ACHN (cell line): ENCODE data around the gene LTA.

ENCODE experiments used
- DNase-seq: peaks from one replicate; pipeline ENCODE4 v3.0.0-alpha.2; 2015
- in situ Hi-C: cut with HindIII; loops from 2 replicates; pipeline ENCODE4 v1.10.0; 2017; ENCODE audit warnings: low sequenced_read_pairs, low pct_ligation_motif_present, low pct_unique_long_range_greater_than_20kb

Gene LTA

DNA sequence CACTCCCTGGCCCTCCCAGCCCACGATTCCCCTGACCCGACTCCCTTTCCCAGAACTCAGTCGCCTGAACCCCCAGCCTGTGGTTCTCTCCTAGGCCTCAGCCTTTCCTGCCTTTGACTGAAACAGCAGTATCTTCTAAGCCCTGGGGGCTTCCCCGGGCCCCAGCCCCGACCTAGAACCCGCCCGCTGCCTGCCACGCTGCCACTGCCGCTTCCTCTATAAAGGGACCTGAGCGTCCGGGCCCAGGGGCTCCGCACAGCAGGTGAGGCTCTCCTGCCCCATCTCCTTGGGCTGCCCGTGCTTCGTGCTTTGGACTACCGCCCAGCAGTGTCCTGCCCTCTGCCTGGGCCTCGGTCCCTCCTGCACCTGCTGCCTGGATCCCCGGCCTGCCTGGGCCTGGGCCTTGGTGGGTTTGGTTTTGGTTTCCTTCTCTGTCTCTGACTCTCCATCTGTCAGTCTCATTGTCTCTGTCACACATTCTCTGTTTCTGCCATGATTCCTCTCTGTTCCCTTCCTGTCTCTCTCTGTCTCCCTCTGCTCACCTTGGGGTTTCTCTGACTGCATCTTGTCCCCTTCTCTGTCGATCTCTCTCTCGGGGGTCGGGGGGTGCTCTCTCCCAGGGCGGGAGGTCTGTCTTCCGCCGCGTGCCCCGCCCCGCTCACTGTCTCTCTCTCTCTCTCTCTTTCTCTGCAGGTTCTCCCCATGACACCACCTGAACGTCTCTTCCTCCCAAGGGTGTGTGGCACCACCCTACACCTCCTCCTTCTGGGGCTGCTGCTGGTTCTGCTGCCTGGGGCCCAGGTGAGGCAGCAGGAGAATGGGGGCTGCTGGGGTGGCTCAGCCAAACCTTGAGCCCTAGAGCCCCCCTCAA lies at the start of gene LTA:
TSS of gene LTA (plus strand) at position 249 of the 871 bp plus-strand sequence. CDS start at position 703, 454 bp downstream.
- DNase-seq = no peak
- in situ Hi-C loops = no loop called here

DNA sequence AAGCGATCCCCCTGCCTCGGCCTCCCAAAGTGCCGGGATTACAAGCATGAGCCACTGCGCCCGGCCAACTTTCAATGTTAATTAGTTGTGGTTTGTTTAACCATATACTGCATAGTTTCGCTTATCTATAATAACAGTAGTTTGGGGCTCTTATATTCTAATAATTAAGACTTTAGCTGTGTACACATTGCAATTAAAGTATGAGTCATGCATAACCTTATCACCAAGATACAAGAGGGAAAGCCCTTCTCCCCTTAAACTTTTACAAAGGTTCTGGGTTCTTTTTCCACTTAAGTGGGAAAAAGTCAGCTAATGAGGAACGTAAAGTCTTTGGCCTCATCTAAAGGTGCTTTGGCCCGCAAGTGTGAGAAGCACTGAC lies 46.5 kb upstream of the LTA start:
- DNase-seq = no peak
- in situ Hi-C loops = no loop called here

DNA sequence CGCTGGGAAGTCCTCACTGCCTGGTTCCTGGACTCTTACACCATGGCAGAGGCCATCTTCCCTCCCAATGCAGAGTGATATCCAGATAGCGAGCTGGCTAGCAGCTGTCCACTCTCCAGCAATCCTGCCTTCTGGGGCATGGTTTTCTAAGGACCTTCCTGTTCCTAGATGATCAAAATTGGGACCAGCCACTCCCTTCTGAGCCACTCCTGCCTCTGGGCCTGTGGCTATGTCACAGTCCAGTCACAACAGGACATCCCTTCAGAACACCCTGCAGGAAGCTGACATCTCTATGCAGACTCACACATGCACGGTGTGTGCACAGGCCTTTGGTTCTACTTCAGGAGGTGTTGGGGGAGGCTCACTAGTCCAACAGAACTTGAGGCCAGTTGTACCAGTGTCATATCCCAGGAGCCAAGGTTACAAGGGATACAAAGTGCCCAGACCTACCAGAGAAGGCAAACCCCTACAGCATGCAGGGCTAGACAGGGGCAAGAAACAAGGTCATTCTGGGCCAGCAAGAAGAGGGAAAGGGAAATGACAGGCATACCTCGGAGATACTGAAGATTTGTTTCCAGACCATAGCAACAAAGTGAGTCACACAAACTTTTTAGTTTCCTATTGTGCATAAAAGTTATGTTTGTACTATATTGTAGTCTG lies 46.0 kb upstream of the LTA start:
- in situ Hi-C loops = no loop called here

GRCh38 chr6:31528307-31528777 lies 43.7 kb upstream of the LTA start:
- no peak for DNase-seq
- in situ Hi-C loops = no loop called here

More for the DNA sequence above, 46.0 kb upstream of the LTA start:
- DNase-seq = no peak

- in situ Hi-C loops = no loop called here
These were observed 43.2 kb upstream of the LTA start, which contains the start of gene MCCD1 for GRCh38 chr6:31528821-31529328. TSS of gene MCCD1 (plus strand) at chr6:31528962. CDS start at chr6:31529015, 53 bp downstream.

GRCh38 chr6:31529329-31530150 lies 42.5 kb upstream of the LTA start:
- DNase-seq = no peak
- in situ Hi-C loops = no loop called here

More at GRCh38 chr6:31528821-31529328, 43.2 kb upstream of the LTA start, which contains the start of gene MCCD1:
- DNase-seq = no peak

- no peak for DNase-seq
- in situ Hi-C loops = no loop called here
These were observed 41.4 kb upstream of the LTA start for GRCh38 chr6:31530659-31531058.

GRCh38 chr6:31531162-31531561 lies 40.9 kb upstream of the LTA start:
- in situ Hi-C loops = no loop called here
- DNase-seq = no peak

- DNase-seq = no peak
- in situ Hi-C loops = no loop called here
These were observed 40.1 kb upstream of the LTA start for GRCh38 chr6:31531771-31532643.

DNA sequence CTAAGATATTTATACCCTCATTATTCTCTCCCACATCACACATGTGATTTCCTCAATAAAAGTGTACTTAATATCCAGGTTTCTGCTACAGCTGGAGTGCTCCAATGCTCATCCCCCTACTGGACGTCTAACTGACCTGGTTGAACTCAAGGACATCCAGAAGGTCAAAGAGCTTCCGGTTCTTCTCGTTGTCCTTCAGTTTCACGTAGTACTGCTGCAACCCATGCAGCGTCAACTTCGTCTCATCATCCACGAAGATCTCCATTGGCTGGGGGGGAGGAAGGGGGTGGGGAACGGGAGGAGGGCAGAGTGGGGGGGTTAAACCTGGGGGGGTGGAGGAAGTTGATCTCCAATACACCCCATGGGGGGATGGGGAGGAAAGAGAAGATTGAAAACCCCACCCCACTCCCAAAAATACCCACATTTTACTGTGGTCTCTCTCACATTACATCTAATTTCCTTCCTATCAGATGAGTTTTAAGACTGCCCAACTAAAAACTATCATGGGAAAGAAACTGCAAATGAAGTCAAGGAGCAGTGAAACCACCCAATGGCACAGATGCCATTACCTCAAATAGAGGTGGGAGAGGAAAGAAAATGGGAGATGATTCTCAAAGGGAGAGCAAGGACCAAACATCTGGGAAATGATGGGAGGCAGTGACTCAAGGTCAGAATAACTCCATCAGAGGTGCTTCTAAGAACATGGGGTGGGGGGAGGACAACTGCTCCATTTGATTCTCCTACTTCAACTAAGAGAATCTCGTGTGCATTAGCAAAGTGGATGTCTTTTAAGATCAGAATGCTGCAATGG lies 39.2 kb upstream of the LTA start:
- in situ Hi-C loops = no loop called here
- no peak for DNase-seq

- DNase-seq = no peak
- in situ Hi-C loops = no loop called here
These were observed 38.6 kb upstream of the LTA start for GRCh38 chr6:31533455-31533841.

DNA sequence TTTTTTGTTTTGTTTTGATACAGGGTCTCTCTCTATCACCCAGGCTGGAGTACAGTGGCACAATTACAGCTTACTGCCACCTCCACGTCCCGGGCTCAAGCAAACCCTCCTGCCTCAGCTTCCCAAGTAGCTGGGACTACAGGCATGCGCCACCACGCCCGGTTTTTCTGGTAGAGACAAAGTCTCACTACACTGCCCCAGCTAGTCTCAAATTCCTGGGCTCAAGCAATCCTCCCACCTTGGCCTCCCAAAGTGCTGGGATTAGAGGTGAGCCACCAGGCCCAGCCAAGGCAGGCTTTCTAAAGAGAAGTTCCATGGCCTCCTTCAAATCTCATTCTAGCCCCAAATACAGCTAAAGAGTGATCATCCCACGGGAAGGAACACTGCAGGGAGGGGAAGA lies 38.1 kb upstream of the LTA start:
- no peak for DNase-seq
- in situ Hi-C loops = no loop called here

GRCh38 chr6:31534521-31535040 lies 37.5 kb upstream of the LTA start:
- in situ Hi-C loops = no loop called here
- no peak for DNase-seq

DNA sequence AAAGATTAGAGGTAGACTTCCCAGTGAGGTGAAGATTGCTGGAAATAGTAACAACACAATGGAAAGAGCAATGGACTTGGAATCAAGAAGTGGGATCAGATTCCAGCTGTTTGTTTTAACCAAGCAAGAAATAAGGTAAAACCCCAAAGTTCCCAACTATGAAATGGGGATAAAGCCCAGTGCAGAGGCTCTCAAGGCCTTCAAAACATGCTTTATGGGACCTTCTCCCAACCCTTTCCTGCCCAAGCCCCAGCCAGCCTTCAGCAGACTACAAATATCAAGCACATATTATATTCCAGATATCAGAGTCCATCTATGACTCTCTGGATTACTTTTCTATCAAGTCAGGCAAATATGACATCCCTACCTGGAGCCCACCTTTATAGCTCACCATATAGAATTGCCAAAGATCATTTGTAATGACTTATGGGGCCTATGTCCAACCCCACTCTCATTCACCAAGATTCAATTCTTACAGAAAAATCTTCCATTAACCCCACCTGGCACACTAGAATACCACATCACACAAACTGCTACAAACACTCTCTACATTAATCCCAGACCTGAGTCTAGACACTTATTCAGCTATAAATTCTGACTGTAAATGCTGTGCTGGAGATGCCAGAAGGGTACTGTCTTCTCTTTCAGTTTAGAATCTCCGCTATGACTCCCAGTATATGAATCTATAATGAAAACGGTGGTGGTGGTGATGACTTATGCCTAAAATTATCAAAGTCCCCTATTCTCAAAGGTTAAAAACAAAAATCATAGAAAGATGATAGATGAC lies 36.4 kb upstream of the LTA start:
- no peak for DNase-seq
- in situ Hi-C loops = no loop called here

DNA sequence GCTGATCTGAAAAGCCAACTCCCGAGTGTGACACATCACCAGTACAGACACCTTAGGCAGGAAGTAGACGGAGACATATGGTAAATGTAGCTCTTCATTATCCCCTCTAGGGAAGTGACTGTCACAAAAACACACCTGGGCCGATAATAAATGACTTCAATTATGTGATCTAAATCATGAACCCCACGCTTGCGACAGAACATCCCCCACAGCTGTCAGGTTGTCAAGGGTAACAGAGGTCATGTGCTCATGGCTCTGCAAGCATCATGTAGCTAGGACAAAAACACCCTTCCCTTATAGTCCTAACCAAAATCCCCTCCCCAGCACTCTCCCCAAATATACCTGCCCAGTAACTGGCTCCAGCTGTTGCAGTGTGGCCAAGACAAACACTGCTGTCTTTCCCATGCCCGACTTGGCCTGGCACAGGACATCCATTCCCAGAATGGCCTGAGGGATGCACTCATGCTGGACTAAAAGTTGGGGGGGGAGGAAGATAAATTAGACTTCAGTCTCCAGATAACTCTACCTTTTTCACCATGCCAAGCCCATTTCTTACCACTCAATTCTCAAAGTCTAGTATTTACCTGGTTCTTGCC lies 33.2 kb upstream of the LTA start:
- in situ Hi-C loops = no loop called here
- no peak for DNase-seq

GRCh38 chr6:31540640-31541039 lies 31.4 kb upstream of the LTA start:
- in situ Hi-C loops = no loop called here
- DNase-seq = no peak
